Measurements from ENCODE around the gene FRMD4A.

DNA sequence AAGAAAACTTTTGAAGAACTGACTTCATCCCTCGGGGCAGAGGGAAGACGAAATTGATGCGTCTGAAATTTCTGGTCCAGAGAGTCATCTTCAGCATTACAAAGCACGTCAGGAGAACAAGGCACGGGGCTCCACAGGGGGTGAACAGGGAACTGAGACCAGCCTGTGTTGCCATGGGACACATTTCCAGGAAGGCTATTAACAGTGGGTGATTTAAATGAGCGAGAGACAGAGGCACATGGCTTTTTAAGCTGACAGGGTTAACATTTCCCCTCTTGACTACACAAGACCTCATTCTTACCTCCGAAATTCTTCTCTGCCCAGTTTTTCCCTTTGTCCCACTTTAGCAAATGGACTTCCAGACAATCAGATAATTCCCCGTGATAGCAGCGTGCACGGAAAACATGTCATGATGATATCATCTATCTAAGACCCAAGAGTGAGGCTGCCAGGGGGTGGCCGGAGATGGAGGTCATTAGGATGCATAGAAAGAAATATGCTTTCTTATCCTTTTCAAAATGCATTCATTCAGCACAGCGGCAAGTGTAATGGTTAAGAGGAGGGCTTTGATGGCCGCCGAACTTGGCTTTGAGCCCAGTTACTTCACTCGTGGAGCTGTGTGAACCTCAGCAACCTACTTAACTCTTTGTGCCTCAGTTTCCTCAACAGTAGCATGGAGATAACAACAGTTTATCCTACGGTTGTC is 496.0 kb downstream of the FRMD4A start:
- TF ChIP-seq BHLHE40 (IDR thresholded peaks at IDR 0.05; ENCODE audit: borderline replicate concordance) (no peak), CTBP1 (IDR thresholded peaks at IDR 0.05; ENCODE audit: borderline replicate concordance) (no peak), SP1 (IDR thresholded peaks at IDR 0.05) (no peak), FOXM1 (IDR thresholded peaks at IDR 0.05; ENCODE audit: borderline replicate concordance) (no peak), SUZ12 (IDR thresholded peaks at IDR 0.05) (no peak), FOXK2 (IDR thresholded peaks at IDR 0.05) (no peak), ZNF384 (IDR thresholded peaks at IDR 0.05) (no peak), FOXA1 (IDR thresholded peaks at IDR 0.05) (no peak)
